AG04450 (cell line): ENCODE results near the gene GMDS. TPM values are rescaled to one million over a fixed set of nuclear protein-coding genes. Genes with fewer than 3 reads are reported as not detected.
A peak's percentile ranks its signal among the peaks of the same experiment; 100 is the strongest.

Experiments used
- CTCF ChIA-PET: fragments of 300-600, 350-600 bp; formaldehyde crosslinking; extraction: SDS; loops from one replicate; lab custom pipeline; 2022; ENCODE audit warnings: antibody characterized with exemption, inconsistent platforms; lab: Charles Lee
- POLR2A ChIA-PET: fragments of 350-600 bp; formaldehyde crosslinking; extraction: SDS; loops from one replicate; lab custom pipeline; 2021; ENCODE audit warnings: antibody characterized with exemption, inconsistent platforms; lab: Yijun Ruan, JAX
- DNase-seq: peaks from one replicate; pipeline ENCODE4 v3.0.0-alpha.2; 2011; ENCODE audit warnings: low read depth, low spot score
- H3K27ac ChIP-seq: one replicate; pipeline ENCODE4 v1.5.1; 2012; ENCODE audit warnings: low read depth, low read length, control low read depth
- H3K27me3 ChIP-seq: one replicate; pipeline ENCODE4 v1.6.0; 2012; ENCODE audit warnings: low read length; ENCODE audit not compliant: control insufficient read depth, insufficient read depth
- H3K4me3 ChIP-seq: 2 replicates; pipeline ENCODE4 v1.5.1; 2011; ENCODE audit warnings: mild to moderate bottlenecking, low read depth, low read length, control low read depth
- H3K9me3 ChIP-seq: 2 replicates; pipeline ENCODE4 v1.5.1; 2012; ENCODE audit warnings: low read length; ENCODE audit not compliant: control insufficient read depth, insufficient read depth
- CTCF ChIP-seq: IDR thresholded peaks from 2 replicates; pipeline ENCODE4 v1.5.1; 2011; ENCODE audit warnings: low read depth, low read length, control low read depth, inconsistent platforms
- polyA plus RNA-seq: library from polyadenylated mRNA; depleted of rRNA; stranded (reverse); fragments of >200 nt; gene quantifications from 2 replicates; pipeline ENCODE4 v1.2.3, GENCODE V29; 2011

GMDS gene
- polyA plus RNA-seq, 1 experiment, result 26.4 TPM

- Histone ChIP-seq H3K9me3 (peaks cover 26% of the 10 kb centered on the region), H3K4me3 (no peak overlapping the region), H3K27ac (no peak overlapping the region), H3K27me3 (peaks cover 10% of the 10 kb centered on the region)
- no peak for DNase-seq
- POLR2A ChIA-PET, result interaction anchor here (0.7 kb wide), 1 partner anchor 515 kb away, joined by 3 read pairs; no protein-coding TSS in a partner anchor
- CTCF ChIA-PET, result interaction anchor here (0.9 to 1.0 kb wide), 3 partner anchors 13 to 487 kb away, joined by 3 to 5 read pairs (median 3); no protein-coding TSS in a partner anchor
- TF ChIP-seq CTCF, result no peak
Observed at GRCh38 chr6:1617466-1618310, 627.7 kb downstream of the GMDS start.

GRCh38 chr6:1616701-1617463, 628.5 kb downstream of the GMDS start:
- ChIA-PET POLR2A (interaction anchor here (0.7 kb wide), 1 partner anchor 516 kb away, joined by 3 read pairs; no protein-coding TSS in a partner anchor), CTCF (interaction anchor here (0.9 to 1.0 kb wide), 3 partner anchors 14 to 487 kb away, joined by 3 to 5 read pairs (median 3); no protein-coding TSS in a partner anchor)
- H3K27ac ChIP-seq, result peak overlapping the region; percentile 21
- peaks cover 26% of the 10 kb centered on the region for H3K9me3 ChIP-seq
- peaks cover 10% of the 10 kb centered on the region for H3K27me3 ChIP-seq
- H3K4me3 ChIP-seq, result no peak overlapping the region
- TF ChIP-seq CTCF, result no peak
- DNase-seq, result no peak

GRCh38 chr6:1615853-1616420, 629.5 kb downstream of the GMDS start:
- peaks cover 10% of the 10 kb centered on the region for H3K27me3 ChIP-seq
- TF ChIP-seq CTCF, result no peak
- DNase-seq, result no peak
- H3K9me3 ChIP-seq, result peaks cover 26% of the 10 kb centered on the region
- POLR2A ChIA-PET, result no interaction called here
- CTCF ChIA-PET, result interaction anchor here (1.8 kb wide), 1 partner anchor 488 kb away, joined by 8 read pairs; no protein-coding TSS in a partner anchor
- no peak overlapping the region for H3K4me3 ChIP-seq
- H3K27ac ChIP-seq, result no peak overlapping the region

GRCh38 chr6:1615151-1615852, 630.1 kb downstream of the GMDS start:
- Histone ChIP-seq H3K27me3 (peaks cover 6% of the 10 kb centered on the region), H3K4me3 (no peak overlapping the region), H3K9me3 (peaks cover 22% of the 10 kb centered on the region), H3K27ac (no peak overlapping the region)
- no peak for DNase-seq
- no peak for TF ChIP-seq CTCF
- ChIA-PET CTCF (interaction anchor here (1.1 to 1.8 kb wide), 3 partner anchors 11 to 1019 kb away, joined by 3 to 8 read pairs (median 4); no protein-coding TSS in a partner anchor), POLR2A (no interaction called here)
